ENCODE data around the gene ZMYM4.

Gene ZMYM4

DNA sequence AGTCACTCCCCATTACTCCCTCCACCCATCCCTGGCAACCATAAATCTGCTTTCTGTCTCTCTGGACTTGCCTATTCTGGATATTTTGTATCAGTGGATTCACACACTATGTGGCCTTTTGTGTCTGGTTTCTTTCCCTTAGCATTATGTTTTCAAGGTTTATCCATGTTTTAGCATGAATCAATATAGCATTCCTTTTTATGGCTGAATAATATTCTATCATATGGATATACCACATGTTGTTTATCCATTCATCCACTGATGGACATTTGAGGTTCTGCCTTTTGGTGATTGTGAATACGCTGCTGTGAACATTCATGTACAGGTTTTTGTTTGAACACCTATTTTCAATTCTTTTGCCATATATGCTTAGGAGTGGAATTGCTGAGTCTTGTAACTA, 140.4 kb downstream of the ZMYM4 start:
- DNase-seq: no peak

DNA sequence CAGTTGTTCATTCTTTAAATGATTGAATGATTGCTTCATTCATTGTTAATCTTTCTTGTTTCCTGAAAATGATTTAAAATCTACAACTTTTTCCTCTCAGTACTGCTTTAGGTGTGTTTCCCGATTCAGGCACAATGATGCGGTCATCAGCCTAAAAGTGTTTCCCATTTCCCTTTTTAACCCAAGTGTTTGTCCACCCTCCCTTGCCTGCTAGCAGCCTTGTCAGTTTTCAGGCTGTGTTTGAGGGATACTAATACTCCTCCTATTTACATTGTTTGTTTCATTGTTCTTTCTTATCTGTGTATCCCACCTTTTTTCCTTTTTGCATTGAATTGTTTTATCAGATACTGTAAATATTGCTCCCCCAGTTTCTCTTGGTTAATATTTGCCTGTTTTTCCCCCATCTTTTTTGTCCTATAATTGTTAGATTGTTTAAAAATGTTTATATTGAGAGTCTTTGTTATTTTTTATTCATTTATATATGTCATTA, 157.6 kb downstream of the ZMYM4 start:
- no peak for DNase-seq

DNA sequence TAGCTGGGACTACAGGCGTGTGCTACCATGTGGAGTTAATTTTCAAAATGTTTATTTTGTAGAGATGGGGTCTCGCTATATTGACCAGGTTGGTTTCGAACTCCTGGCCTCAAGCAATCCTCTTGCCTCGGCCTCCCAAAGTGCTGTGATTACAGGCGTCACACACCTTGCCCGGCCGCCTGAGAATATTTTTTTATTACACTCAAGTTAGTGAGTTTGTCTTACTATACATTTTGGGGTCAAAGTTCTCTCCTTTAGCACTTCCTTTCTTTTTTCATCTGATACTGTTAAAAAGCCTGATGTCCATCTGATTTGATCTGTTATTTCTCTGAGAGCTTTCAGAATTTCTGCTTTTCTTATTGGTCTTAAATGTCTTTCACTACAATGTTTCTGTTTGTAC, 159.9 kb downstream of the ZMYM4 start:
- no peak for DNase-seq

DNA sequence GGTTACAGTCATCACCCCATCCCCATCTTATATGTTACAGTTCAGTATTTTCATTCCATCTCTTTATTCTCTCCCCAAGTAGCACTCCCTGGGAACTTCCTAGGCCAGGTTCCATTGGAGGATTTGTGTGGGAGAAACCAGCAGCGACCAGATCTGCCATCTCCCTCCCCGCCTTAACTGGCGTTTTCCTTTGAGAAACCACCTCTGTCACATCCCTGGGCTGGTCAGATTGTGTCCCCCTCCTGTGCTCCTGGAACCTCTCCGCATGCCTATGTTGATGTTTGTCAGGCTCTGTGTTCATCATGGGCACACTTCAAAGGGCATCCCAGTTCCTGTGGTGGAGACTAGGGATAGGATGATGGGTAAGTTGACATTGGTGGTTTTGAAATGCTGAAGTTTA, 162.3 kb downstream of the ZMYM4 start:
- DNase-seq: no peak

DNA sequence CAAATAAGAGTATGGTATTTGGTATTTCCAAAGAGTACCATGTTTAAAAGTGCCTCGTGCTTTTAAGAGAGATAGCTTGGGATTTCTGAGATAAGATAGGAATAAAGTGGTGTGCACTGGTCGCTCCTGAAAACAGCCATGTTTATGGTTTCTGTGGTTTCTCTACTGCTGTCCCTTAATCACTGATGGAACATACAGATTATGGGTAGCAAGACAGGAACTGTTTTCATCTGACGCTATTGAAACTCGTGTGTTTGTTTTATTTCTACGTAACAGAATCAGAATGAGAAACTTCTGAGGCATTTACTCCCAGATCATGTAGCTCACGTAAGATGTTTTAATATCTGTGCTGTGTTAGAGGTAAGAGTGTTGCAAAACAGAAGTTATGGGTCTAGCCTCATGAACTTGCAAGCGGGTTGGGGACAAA, 162.7 kb downstream of the ZMYM4 start:
- no peak for DNase-seq

DNA sequence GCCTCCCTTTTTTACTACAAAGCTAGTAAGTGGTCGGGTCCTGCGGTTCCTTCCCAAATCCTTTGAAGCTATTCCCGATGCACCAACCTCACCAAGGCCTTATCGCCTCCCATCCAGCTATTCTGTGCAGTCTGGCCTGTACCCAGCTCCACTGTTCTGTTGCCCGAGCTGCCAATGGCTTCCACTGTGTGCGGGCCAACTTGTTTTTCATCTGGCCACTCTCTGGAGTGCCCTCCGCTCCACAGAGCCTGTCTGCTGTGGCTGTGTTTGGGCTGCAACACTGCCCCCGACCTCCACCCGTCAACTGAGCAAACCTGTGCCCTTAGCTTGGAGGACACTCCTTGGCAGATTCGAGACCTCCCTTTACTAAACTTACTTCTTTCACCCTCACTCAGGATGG, 163.7 kb downstream of the ZMYM4 start:
- DNase-seq: no peak

DNA sequence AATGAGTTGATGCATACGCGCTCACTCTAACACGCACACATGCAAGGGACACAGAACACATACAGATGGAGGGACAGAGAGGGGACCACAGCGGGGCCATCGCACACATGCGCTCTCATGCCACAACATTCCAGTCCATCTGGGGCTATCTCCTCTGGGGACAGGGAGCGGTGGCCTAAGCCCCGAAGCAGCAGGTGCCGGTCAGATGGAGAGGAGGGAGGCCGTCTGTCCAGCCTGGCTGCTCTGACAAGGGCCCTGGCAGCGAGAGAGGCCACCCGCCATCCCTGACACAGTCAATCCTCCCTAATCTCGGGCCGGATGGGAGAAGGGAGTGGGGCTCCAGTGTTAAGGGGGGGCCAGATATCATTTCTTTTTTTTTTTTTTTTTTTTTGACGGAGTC, 165.2 kb downstream of the ZMYM4 start:
- DNase-seq: no peak

DNA sequence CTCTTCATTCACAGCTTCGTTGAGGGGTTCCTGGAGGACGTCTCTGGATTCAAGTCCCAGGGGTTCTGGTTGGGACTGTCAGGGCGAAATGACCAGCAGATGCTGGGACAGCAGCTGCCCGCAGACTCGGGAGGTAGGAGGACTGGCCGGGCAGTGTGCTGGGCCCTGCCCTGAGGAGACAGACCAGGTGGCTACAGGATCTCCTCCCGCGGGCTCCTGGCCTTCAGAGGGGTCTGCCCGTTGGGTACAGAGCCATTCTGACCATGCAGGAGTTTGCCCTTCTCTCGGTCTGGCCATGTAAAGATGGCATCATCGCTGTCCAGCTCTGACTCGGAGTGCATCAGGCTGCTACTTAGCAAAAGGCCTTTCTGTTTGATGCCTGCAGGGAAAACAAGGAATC, 166.2 kb downstream of the ZMYM4 start:
- no peak for DNase-seq

DNA sequence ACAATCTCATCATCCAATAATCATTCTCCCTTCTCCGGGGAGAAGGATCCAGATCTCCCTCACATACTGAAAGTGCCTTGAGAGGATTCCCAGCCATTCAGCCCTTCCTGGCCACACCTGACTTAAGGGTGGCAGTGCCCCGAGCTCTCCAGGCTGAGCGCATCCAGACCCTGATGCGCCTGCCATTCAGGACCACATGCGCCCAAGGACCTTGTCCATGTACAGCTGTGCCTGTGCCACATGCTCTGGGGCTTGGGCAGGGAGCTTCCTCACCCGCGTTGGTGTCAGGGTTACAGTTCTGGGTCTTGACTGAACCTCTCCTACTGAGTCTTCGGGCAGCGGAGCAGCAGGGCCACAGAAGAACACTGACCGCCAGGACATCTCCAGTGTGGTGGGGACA, 167.6 kb downstream of the ZMYM4 start:
- no peak for DNase-seq

DNA sequence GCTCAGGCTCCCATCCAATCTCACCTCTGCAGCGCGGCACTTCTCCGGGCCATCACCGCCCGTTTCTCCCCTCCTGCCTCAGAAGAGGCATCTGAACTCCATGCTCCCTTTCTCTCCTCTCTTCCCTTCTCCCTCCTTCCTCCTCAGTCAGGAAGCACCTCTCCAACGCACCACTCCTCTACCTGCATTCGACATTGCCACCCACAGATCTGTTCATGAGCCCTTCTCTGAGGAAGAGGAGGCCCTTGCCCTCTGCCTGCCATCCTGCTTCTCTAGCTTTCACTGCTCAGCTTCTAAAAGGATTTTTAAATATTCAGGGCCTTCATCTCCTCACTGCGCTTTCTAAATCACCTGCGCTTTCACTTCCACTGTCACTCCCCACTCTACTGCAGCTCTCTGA, 168.7 kb downstream of the ZMYM4 start:
- no peak for DNase-seq

DNA sequence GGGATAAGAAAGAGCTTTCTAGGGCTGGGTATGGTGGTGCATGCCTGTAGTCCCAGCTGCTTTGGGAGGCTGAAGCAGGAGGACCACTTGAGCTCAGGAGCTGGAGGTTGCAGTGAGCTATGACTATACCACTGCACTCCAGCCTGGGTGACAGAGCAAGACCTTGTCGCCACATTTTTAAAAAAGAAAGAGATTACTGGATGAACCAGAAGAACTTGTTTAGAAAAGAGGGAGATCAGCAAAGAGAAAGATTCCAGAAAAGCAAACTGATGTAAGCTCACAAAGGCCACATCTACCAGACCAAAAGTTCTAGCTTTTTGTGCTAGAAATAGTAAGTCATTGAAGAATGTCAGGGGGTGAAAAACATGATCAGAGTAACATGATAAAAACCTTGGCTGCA, 171.1 kb downstream of the ZMYM4 start:
- DNase-seq: no peak

DNA sequence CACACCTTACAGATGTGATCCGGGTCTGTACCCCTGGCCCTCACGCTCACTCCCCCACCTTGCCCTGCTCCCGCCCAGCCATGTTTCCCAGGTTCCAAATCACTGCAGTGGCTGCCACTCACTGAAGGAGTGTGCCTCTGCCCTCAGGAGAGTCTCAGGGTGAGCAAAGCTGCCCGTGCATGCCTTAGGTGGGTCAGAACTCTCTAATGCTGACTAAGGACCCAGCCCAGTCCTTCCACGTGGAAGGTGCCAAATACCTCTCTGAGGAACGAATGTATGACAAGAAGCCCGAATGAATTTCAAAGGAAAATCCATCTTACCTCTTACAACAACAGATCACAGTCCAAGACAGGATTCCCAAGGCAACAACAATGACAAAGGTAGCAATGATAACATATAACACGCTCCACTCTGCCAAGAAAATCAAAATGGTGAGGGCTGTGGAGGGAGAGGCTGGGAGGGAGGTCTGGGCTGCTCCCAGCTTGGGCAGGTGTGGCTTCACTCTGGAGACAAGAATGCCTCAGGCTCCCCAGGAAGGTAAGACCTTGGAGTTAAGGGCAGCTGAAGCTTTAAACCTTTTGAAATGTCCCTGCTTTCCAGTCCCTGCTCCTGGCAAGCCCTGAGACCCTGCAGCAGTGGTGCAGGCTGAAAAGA, 173.5 kb downstream of the ZMYM4 start:
- DNase-seq: no peak

DNA sequence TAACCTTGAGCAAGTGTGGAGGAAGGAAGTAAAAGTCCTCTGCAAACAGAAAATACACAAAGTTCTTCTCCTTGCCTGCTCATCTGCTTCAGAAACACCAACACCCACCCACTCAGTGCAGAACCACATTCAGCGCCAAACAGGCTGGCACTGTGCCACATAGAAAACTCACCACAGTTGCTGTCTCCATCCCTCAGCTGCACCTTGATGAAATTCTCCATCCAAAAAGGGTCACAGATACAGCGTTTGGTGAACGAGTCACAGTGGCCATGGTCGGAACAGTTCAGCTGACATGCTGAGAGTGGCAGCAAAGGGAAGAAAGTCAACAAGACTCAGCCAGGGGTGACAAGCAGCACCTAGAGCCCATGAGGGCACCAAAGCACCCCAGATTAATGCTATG, 174.2 kb downstream of the ZMYM4 start:
- DNase-seq: no peak

DNA sequence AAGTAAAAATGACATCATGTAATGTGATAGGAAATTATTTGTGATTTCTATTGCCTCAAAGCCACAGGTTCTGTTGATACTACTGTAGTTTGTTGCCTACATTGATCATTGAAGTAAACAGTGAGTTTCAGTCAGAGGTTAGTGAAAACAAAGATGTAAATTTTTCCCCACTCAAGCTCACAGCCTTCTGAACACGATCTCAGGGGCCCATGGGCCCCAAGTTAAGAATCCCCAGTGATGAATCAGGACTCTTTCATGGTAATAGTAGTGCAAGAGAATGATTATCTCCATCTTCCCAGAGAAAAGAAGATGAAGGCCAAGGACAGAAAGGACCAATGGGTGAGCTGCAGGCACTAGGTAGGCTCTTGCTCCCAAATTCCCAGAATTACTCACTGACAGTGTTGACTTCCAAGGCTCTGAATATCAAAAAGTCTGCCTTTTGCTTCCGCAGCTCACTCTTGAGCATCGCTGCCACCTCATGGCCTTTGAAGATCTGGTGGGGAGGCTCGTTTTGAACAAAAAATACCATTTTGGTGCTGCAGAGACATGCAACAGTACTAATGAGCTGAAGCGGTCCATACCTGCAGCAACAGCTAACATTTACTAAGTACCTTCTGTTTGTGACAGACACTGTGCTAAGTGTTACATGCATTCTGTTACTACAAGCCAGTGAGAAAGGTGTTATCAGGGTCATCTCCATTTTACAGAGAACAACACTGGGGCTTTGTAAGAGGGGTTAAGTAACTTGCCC, 175.4 kb downstream of the ZMYM4 start:
- DNase-seq: no peak

DNA sequence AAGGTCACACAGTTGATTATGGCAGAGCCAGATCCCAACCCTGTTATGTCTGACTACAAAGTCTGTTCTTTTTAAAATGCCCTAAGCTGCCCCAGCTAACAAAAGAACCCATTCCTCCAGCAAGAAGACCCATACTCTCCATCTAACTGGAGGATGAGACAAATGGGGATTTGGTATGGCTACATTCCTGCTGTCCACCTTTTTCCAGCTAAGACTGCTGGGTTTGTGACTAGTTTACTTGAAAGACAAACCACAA, 175.9 kb downstream of the ZMYM4 start:
- no peak for DNase-seq

DNA sequence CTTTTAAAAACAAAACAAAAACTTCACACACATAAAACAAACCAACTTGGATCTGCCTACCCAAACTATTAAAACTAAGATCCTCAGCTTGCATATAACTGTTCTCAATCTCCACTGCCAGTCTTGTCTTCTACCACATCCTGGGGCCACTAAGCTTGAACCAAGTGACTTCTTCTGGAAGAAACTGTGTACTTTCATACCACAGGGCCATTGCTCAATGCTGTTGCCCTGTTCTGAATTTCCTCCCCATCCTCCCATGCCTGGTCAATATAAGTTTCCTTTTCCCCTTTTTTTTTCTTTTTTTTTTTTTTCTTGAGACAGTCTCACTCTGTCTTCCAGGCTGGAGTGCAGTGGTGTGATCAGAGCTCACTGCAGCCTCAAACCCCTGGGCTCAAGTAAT, 178.8 kb downstream of the ZMYM4 start:
- DNase-seq: no peak

DNA sequence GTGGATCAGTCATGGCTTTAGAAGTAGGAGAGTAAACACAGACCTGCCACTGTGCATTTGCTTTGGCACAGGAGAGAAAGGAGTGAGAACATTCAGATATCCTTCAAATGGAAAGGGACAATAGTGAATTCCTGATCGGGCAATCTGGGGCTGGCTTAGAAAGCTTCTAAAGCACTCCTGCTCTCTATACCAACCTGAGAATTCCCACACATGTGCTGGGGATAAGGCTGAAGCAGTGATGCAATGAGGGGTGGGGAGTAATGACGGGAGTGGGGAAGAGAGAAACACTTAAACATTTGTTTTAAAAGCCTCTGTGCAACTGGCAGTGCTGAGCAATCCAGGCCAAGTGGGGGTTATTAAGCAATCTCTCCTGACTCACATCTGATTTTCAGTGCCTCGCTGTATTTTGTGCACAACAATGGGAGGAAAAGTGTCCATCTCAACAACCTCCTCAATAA, 179.9 kb downstream of the ZMYM4 start:
- no peak for DNase-seq

DNA sequence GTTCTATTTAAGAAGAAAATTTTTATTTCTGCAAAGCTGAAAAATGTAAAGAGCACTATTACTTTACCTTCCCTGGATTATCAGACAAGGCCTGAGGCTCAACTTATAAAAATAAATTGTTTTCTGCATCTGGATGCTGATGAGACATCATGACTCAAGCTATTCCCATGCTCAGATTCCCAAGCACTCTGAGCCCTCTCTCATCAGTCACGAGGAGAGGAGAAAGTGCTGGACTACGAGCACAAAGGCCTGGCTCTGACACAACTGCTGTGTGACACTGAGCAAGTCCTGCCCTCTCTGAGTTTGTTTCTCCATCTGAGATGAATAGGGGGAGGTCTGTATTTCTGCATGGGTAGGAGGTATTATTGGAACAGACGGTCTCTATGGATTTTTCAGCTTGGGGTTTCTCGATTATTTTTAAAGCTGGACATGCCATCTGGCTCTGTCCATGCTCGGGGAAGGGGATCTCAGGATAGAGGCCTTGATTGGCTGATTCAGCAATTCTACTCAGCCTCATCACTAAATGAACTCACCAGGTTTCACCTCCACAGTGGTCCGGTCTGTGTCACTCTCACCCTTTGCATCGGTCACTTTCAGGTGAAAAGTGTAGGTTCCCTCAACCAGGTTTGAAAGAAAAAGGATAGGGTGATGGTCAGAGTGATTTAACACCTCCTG, 181.0 kb downstream of the ZMYM4 start:
- no peak for DNase-seq

DNA sequence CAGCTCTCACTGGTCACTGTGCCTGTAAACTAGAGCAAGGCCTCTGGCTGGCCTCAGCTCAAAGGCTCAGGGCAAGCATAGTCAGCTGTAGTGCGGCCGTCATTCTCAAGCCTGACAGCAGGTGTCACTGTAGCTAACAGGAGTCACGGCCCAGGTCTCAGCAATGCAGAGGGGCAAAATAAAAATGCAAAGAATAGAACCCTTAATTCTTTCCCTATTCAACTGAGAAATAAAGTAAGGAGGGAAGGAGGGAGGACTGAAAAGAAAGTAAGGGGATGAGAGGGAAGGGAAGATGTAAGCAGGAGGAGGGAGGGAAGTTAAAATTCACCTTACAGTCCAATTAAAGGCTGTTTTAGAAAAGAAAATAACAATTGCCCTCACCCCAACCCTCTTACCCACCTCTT, 182.6 kb downstream of the ZMYM4 start:
- peak; percentile 18 to 38 for DNase-seq

DNA sequence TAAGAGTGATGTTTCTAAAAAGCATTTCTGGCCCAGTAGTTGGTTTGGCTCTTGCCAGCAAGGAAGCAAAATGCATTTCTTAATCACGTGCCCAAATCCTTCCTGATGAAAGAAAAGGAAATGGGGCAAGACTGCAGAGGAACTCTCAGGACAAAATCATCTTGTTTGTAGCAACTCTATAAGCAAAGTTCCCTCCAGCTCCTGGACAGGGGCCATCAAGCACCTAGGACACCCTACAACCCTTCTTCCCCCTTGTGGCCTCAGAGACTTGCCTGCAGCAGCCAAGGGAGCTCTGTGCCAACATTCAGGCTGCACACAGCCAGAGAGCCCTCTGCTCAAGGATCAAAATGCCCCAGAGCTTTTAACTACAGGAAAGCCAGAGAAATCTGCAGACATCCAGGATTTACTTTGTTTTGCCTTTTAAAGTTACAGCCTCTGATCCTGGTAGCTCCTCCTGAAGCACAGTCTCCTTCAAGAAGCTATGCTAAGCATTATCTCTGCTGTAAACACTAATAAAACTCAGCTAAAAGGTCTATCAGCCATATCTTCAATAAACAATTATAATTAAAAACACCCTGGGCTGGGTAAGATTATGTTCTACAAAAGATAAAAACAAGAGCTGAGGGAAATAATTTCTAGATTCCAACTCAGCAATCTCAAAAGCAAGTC, 183.7 kb downstream of the ZMYM4 start:
- DNase-seq: no peak

DNA sequence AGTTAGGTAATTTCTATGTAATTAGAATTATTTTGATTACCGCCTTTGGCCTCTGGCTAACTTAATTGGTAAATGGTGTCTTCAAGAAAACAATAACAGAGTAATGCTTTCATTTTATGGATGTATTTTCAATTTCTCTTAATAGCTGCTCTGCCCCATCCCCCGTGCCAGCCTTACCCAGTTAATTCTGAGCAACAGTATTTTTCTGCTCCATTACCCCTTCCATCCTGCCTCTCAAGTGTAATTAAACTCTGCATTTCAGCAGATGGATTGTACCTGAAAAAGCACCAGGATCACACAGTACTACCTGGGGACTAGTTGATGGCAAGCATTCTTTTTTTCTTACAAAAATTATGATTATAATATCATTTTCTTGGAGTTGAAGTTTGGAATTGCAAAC, 184.5 kb downstream of the ZMYM4 start:
- no peak for DNase-seq

DNA sequence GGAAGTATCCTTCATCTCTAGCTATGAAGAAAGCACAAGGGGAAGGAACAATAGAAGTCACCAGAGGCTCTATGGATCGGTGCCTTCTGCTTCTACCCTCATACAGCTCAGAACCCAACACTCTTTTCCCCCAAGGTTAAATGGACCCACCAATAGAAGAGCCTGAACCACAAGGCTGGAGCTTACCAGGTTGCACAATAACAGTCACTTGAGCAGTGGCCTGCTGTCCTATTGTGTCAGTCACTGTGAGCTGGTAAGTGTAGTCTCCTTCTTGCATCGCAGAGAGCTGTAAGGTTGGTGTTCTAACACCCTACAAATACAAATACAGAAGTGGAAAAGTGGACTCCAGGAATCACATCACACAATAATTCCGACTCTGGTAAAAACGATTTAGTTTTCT, 185.7 kb downstream of the ZMYM4 start:
- DNase-seq: no peak

DNA sequence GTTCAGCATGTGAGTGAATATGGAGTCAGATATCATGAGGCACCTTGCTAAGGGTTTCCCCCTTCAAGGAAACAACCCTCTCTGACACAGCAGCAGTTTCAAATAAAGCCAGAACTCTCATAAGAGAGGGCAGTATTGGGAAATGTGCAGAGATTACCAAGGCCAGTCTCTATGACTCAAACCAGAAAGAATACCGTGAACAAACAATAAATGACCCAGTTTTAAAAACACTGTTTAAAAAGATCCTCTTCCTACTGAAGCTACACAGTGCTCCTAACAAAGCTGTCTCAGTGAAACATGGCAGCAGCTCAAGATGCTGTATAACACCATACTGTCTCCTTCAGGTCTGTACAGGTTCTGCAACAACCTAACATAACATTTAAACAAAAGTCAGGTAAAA, 186.1 kb downstream of the ZMYM4 start:
- no peak for DNase-seq

DNA sequence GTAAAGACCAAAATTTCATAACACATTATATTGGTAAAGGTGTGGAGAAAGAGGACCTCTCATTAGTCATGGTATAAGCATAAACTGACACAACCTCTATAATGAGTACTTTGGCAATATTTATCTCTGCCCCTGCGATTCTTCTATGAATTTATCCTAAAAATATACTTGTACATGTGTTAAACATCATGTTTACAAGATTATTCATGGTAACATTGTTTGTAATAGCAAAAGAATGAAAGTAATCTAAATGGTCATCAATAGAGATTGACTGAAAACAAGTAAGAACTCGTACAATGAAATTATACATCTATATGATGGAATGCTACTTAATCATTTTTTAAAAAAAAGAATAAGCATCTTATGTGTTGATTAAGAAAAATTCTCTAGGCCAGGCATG, 192.3 kb downstream of the ZMYM4 start:
- no peak for DNase-seq

Data from NCI-H1930 (cell line).